ENCODE data around the gene BRD3. TPM values are rescaled to one million over a fixed set of nuclear protein-coding genes. Genes with fewer than 3 reads are reported as not detected.
"Not testable (repeated sequence)": the region's sequence is repeated elsewhere in the genome, so short reads cannot be mapped to it uniquely, and the experiment has no call there.

The BRD3 gene
- polyA plus RNA-seq, 1 donor from 2014 or later: 35.7 TPM

GRCh38 chr9:134073500-134073899 lies 5.7 kb upstream of the BRD3 start:
- Mint-ChIP-seq H3K4me1 (peaks cover 0 to 7% (median 0%) of the 10 kb centered on the region in 3 donors), H3K27ac (no peak overlapping the region), H3K27me3 (peaks cover 5% of the 10 kb centered on the region), H3K4me3 (no peak overlapping the region), H3K36me3 (peaks cover 3% of the 10 kb centered on the region), H3K9me3 (peaks cover 0 to 12% (median 4%) of the 10 kb centered on the region in 3 donors)

GRCh38 chr9:134072683-134073082 lies 4.9 kb upstream of the BRD3 start:
- H3K27ac Mint-ChIP-seq, H3K4me1 Mint-ChIP-seq, H3K27me3 Mint-ChIP-seq, H3K4me3 Mint-ChIP-seq, H3K36me3 Mint-ChIP-seq: not testable (repeated sequence)
- peaks cover 0 to 12% (median 4%) of the 10 kb centered on the region in 3 donors for H3K9me3 Mint-ChIP-seq

- H3K4me1 Mint-ChIP-seq: peaks cover 4 to 12% (median 5%) of the 10 kb centered on the region in 3 donors
- H3K36me3 Mint-ChIP-seq: no peaks in the 10 kb centered on the region
- peaks cover 0 to 4% (median 0%) of the 10 kb centered on the region in 3 donors for H3K9me3 Mint-ChIP-seq
- H3K4me3 Mint-ChIP-seq: peak overlapping the region in 1 of 4 donors; percentile 94
- H3K27me3 Mint-ChIP-seq: peaks cover 5% of the 10 kb centered on the region
- H3K27ac Mint-ChIP-seq: peak overlapping the region in 1 of 3 donors; percentile 12
Measured at GRCh38 chr9:134071149-134071548, 3.3 kb upstream of the BRD3 start.

- peak overlapping the region in 2 of 3 donors; percentile 92 to 94 for H3K27ac Mint-ChIP-seq
- H3K4me1 Mint-ChIP-seq: peaks cover 15 to 20% (median 16%) of the 10 kb centered on the region in 3 donors
- peak overlapping the region; percentile 83 to 94 (median 90) for H3K4me3 Mint-ChIP-seq
- H3K36me3 Mint-ChIP-seq: no peaks in the 10 kb centered on the region
- H3K27me3 Mint-ChIP-seq: peaks cover 5% of the 10 kb centered on the region
- peaks cover 0 to under 1% (median 0%) of the 10 kb centered on the region in 3 donors for H3K9me3 Mint-ChIP-seq
Measured at GRCh38 chr9:134069480-134070399, 1.9 kb upstream of the BRD3 start.

GRCh38 chr9:134068744-134069479 lies 1.1 kb upstream of the BRD3 start:
- peak overlapping the region; percentile 83 to 94 (median 90) for H3K4me3 Mint-ChIP-seq
- H3K4me1 Mint-ChIP-seq: peaks cover 15 to 20% (median 17%) of the 10 kb centered on the region in 3 donors
- H3K9me3 Mint-ChIP-seq: no peaks in the 10 kb centered on the region
- H3K27ac Mint-ChIP-seq: peak overlapping the region; percentile 82 to 94 (median 92)
- no peaks in the 10 kb centered on the region for H3K36me3 Mint-ChIP-seq
- H3K27me3 Mint-ChIP-seq: peaks cover 5% of the 10 kb centered on the region

GRCh38 chr9:134066913-134067851 lies 644 bp downstream of the BRD3 start:
- Mint-ChIP-seq H3K27me3 (peaks cover 5% of the 10 kb centered on the region), H3K4me1 (peaks cover 20 to 23% (median 22%) of the 10 kb centered on the region in 3 donors), H3K27ac (peak overlapping the region; percentile 90 to 93 (median 93)), H3K36me3 (no peaks in the 10 kb centered on the region), H3K9me3 (no peaks in the 10 kb centered on the region), H3K4me3 (peak overlapping the region; percentile 88 to 96 (median 94))

- peak overlapping the region; percentile 88 to 93 (median 90) for H3K27ac Mint-ChIP-seq
- peaks cover 20 to 23% (median 22%) of the 10 kb centered on the region in 3 donors for H3K4me1 Mint-ChIP-seq
- peaks cover 5% of the 10 kb centered on the region for H3K27me3 Mint-ChIP-seq
- H3K36me3 Mint-ChIP-seq: no peaks in the 10 kb centered on the region
- peak overlapping the region; percentile 88 to 96 (median 94) for H3K4me3 Mint-ChIP-seq
- no peaks in the 10 kb centered on the region for H3K9me3 Mint-ChIP-seq
Measured at GRCh38 chr9:134066526-134066912, 1.3 kb downstream of the BRD3 start.

- Mint-ChIP-seq H3K27ac (peak overlapping the region; percentile 88 to 93 (median 90)), H3K4me1 (peaks cover 20 to 26% (median 23%) of the 10 kb centered on the region in 3 donors), H3K4me3 (peak overlapping the region; percentile 88 to 96 (median 94)), H3K9me3 (no peaks in the 10 kb centered on the region), H3K27me3 (peaks cover 4% of the 10 kb centered on the region), H3K36me3 (no peaks in the 10 kb centered on the region)
Measured at GRCh38 chr9:134065612-134066419, 2.0 kb downstream of the BRD3 start.

- Mint-ChIP-seq H3K4me1 (peaks cover 26 to 36% (median 32%) of the 10 kb centered on the region in 3 donors), H3K27ac (peak overlapping the region in 2 of 3 donors; percentile 23 to 48), H3K36me3 (no peaks in the 10 kb centered on the region), H3K4me3 (peak overlapping the region in 3 of 4 donors; percentile 25 to 96 (median 57)), H3K27me3 (no peaks in the 10 kb centered on the region), H3K9me3 (no peaks in the 10 kb centered on the region)
Measured at GRCh38 chr9:134064711-134065110, 3.1 kb downstream of the BRD3 start.

GRCh38 chr9:134063571-134064450 lies 4.0 kb downstream of the BRD3 start:
- H3K27me3 Mint-ChIP-seq: no peaks in the 10 kb centered on the region
- H3K4me1 Mint-ChIP-seq: peaks cover 26 to 39% (median 35%) of the 10 kb centered on the region in 3 donors
- H3K9me3 Mint-ChIP-seq: no peaks in the 10 kb centered on the region
- H3K27ac Mint-ChIP-seq: peak overlapping the region in 1 of 3 donors; percentile 23
- peak overlapping the region in 2 of 4 donors; percentile 63 to 67 for H3K4me3 Mint-ChIP-seq
- H3K36me3 Mint-ChIP-seq: no peaks in the 10 kb centered on the region

- H3K36me3 Mint-ChIP-seq: no peaks in the 10 kb centered on the region
- H3K27me3 Mint-ChIP-seq: no peaks in the 10 kb centered on the region
- peak overlapping the region in 1 of 3 donors; percentile 23 for H3K27ac Mint-ChIP-seq
- peaks cover 24 to 43% (median 39%) of the 10 kb centered on the region in 3 donors for H3K4me1 Mint-ChIP-seq
- no peaks in the 10 kb centered on the region for H3K9me3 Mint-ChIP-seq
- H3K4me3 Mint-ChIP-seq: peak overlapping the region in 2 of 4 donors; percentile 63 to 67
Measured at GRCh38 chr9:134063088-134063570, 4.7 kb downstream of the BRD3 start.

- H3K27ac Mint-ChIP-seq: peak overlapping the region in 1 of 3 donors; percentile 59
Measured at GRCh38 chr9:134062461-134063087, 5.3 kb downstream of the BRD3 start.

More at GRCh38 chr9:134062461-134063087, 5.3 kb downstream of the BRD3 start:
- peaks cover 24 to 43% (median 39%) of the 10 kb centered on the region in 3 donors for H3K4me1 Mint-ChIP-seq
- H3K4me3 Mint-ChIP-seq: peak overlapping the region in 2 of 4 donors; percentile 67 to 70
- H3K36me3 Mint-ChIP-seq: no peaks in the 10 kb centered on the region
- H3K27me3 Mint-ChIP-seq: no peaks in the 10 kb centered on the region
- no peaks in the 10 kb centered on the region for H3K9me3 Mint-ChIP-seq

Data from IgD-negative memory B cell (primary cell).